Measurements from ENCODE around the gene PIEZO1.
A peak's percentile ranks its signal among the peaks of the same experiment; 100 is the strongest.

The PIEZO1 gene

DNA sequence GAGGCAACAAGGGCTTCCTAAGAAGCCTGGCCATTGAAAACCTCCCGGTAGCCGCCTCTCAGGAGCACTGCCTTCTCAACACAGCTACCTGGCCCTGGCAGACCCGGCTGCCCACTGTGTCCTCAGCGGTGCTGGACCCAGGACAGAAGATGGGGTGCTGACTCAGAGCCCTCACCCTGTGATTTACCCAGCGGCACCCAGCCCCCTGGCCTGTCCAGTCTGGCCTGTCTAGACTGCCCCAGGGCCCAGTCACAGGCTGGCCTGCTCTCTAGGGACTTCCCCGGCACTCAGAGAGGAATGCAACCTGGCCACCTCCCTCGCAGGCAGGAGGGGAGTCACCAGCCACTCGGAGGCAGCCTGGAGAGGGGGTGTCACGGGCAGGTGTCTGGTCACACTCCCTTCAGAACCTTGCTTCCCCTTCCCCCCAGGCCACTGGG lies 20.1 kb downstream of the PIEZO1 start:
- no peak for DNase-seq

DNA sequence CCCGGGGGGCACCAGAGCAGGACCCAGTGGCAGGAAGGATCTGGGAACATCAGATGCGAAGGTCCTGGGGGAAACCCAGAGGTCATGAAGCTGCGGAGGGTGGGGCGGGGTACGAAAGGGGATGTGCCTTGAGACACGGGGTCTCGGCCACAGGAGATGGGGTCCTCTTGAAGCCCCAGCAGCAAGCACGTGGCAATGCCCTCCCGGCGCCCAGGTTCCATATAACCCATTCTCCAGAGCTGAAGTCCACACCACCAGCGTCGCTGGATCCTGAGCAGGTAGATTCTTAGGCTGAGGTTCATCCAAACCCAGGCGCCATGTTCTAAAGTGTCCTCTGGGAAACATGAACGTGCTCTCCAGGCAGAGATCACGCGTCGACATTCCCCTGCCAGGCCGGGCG lies 20.9 kb downstream of the PIEZO1 start:
- DNase-seq = no peak

DNA sequence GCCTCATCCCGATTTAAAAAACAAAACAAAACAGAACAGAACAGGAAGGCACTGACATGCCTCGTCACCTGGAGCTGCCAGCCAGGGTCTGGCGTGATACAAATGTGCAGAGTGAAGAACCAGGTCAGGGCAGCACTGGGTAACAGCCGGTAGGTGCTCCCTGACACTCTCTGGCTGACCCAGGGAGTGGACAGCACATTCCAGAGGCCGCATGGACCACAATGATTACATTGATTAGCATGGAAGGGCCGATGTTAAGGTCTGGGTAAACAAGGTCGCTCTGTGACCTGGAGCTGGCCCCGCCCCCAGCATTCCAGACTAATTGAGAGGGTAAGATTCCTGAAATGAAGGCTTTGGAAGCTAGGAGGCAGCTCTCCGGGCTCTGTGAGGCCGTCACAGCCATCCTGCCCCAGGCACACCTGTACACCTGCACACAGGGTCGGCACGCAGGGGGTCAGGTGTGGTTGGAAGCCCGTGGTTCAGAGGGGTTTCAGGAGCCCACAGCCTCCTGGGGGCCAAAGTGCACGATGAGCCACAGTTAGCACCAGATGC lies 21.4 kb downstream of the PIEZO1 start:
- no peak for DNase-seq

DNA sequence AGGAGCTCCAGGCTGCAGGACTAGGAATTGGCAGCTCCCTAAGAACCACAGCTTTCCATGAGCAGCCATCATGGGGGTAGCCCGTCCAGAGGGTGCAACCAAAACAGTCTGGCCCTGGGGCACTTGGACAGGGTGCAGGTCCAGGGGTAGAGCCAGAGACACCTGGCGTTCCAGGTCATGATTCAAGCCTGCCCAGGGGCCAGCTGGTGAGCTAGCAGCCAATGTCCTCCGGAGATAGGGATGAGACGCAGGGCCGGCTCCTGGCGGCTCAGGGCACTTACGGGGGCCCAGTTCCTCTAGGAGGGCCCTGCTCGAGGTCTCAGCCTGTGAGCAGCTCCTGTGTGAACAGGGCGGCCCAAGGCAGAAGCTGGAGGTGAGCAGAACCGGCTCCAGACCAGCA lies 22.1 kb downstream of the PIEZO1 start:
- no peak for DNase-seq

DNA sequence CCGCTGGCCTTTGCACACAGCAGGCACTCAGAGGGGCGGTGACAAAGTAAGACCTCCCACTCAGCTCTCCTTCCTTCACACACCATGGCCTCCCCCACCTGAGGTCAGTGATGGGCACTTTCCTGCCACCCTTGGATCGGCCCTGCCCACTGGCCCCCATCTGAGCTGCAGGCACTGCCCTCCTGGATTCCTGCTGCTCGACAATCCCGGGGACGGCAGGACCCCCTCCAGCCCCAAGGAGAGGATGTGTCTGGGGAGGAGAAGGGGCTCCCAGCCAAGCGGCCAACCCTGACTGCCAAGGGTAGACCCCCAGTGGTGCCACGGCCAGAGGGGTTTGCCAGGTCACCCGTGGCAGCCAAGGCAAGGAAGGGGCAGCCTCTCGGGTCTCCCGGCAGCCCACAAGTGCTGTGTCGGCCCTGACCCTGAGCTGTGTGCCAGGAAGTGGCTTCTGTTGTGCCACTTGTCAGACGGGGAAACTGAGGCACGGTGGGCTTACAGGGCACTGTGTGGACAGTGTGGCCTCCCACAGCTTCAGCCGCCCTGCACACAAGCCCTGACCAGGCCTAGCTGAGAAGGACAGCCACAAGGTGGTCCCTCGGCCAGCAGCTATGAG lies 22.7 kb downstream of the PIEZO1 start:
- DNase-seq = no peak

DNA sequence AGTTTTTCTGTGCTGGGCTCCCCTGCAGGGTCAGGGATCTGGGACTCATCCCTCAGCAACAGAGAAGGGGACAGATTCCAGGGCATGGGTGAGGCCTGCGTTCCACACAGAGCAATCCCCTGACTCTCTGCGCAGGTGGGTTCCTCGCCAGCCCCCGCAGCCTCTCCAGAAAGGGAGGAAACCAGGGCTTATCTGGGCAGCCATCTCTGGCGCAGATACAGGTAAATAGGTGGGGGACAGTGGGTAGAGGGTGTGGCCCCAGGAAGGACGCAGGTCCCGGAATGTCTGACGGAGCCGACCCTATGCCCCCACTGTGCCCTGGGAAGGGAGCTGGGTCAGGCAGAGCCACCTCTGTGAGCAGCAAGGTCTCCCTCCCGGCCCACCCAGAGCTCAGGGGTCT lies 23.2 kb downstream of the PIEZO1 start:
- no peak for DNase-seq

DNA sequence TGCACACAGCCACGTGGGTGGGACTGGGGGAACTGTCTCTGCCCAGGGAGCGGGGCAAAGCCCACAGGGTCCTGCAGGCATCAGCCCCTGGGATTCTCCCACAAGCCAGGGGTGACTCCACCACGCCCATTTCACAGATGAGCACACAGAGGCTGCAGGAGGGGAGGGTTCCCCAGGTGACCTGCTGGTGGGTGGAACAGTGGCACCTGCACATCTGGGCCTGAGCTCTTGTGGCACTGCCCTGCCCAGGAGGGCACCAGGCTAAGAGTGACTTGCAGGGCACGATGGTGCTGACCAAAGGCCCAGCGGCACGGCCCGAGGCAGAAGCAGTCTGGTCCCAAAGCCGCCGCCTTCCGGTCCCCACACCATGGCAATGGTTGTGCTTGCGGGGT lies 23.9 kb downstream of the PIEZO1 start:
- no peak for DNase-seq

DNA sequence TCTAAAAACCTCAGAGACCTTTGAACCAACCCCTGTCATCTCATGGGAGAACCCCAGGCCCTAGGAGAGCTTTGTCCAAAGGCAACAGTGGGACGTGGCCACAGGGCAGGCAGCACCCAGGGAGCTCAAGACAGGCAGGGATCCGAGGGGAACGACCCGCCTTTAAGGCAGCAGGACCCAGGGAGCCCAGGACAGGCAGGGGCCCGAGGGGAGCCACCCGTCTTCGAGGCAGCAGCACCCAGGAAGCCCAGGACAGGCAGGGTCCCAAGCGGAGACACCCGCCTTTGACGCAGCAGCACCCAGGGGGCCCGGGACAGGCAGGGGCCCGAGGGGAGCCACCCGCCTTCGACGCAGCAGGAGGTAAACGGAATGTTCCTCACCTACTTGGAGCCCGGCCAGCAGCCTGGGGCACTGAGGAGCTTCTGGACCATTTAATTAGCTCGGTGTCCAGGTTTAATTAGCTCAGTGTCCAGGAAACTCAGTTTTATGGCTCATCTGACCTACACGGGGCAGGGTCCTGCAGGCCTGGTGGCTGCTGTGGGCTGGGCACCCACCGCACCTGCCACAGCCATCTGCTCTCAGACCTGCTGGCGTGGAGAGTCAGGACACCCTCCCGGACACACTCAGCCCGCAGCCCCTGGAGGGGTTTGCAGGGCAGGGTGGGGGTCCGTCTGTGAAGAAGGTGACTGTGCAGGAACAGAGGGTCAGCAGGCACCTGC lies 24.4 kb downstream of the PIEZO1 start:
- DNase-seq = no peak

DNA sequence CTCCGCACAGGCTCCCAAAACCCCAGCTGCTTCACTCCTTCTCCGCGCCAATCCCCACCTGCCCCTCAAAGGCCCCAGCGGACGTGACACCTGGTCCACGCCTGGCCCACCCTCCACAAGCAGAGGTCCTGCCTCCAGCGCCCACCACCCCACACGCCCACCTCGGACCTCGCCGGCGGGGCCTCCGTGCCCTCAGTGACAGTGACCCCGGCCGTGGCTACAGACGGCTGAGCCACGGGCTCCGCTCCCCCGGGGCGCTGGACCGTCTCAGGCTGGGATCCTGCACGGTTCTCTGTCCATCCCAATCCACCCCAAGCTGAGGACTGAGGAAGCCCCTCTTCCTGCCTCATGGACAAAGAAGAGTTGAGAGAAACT lies 25.1 kb downstream of the PIEZO1 start:
- no peak for DNase-seq

DNA sequence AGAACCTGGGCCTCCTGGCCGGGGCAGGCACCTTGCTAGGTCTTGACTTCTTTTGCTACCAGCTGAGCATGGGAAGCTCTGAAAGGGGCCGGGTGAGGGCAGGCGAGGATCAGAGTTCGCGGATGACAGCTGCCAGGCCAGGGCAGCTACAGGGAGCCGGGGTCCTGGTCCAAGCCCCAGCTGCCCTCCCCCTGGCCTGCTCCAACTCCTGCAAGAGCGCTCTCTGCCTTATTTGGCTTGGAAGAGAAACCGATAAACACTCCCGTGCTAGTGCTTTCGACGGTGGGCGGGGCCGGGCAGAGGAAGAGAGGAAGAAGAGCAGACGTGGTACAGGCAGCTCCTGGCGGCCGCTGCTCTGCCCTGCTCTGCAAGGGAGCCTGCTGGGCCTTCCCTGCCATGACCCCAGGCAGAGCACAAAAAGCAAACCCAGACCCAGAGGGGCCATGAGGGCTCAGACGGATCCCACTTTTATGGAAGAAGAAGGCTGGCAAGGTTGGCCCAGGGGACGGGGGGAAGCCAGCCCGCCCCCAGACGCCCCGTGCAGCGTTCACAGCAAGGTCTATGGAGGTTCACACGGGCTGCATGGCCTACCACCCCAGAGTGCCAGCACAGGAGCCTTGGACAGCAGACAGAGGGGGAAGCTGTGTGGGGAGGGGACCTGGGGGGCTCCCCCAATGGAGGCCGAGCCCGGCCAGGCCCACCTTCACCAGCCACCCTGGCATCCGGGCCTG lies 25.6 kb downstream of the PIEZO1 start:
- peak; percentile 38 to 56 for DNase-seq

DNA sequence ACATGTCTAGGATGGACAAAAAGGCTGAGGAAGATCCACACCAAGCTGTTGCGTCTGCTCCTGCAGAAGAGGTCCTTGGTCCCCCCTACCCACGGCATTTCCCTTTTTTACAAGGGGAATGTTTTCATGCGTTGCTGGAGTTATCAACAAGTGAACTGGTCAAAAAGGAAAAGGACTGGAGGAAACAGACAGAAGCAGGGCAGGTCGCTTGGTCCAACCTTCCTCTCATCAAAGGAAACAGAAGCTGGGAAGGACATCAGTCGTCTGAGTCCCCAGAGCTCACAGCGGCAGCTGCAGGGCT lies 26.1 kb downstream of the PIEZO1 start:
- no peak for DNase-seq

DNA sequence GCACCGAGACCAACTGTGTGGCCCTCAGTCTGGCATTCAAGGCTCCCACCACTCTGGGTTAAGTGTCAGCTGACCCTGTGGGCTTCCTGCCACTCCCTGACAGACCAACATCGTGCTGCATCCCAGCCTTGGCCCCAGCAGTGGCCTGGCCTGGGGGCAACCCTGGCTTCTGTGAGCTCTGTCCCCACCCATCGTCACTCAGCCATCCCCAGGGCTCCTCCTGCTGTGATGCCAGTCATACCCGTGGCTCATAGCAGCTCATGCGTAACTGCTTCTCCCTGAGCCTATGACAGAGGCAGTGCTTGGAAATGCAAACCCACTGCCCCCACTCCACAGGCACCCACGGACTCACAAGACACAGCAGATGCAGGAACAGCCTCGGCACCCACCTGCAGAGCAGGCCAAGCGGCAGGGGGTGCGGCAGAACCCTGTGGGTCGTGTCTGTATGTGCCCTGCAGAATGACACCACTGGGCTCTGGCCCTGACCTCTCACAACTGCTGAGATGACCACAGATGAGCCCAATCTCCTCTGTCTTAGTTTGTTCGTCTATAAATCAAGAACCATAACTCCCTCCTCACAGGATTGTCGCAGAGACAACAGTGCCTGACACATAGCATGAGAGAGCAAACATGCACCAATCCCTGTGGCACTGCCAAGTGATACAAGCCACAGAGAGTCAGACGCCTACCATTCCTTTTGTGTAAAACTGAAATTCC lies 26.6 kb downstream of the PIEZO1 start:
- no peak for DNase-seq

DNA sequence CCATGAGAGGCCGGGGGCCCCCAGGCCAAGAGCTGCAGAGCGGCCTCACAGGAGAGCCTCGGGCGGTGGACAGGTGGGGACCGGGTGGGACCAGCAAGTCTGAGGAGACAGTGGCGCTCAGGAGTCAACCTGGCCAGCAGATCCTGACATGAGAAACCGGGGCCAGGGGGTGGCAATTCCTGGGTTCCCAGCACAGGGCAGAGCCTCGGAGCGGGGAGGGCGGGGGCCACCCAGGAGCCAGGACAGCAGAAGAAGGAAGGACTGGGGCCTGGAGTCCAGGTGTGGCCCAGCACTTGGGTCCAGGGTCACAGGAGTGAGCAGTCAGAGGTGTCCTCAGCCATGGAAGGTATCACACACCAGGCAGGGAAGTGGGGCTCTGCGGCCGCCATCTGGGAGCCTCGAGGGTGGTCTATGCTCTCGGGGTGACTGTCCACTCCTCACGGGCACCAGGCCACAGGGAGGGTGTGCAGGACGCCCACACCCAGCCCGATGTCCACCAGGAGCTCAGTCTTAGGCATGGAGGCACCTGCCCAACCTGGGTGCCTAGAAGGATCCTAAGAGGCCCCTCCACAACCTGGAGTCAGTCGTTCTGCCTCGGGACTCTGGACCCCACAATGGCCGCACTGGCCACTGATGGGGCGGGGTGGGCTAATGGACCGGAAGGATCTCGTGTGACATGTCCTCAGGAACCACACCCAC lies 29.1 kb downstream of the PIEZO1 start:
- no peak for DNase-seq

DNA sequence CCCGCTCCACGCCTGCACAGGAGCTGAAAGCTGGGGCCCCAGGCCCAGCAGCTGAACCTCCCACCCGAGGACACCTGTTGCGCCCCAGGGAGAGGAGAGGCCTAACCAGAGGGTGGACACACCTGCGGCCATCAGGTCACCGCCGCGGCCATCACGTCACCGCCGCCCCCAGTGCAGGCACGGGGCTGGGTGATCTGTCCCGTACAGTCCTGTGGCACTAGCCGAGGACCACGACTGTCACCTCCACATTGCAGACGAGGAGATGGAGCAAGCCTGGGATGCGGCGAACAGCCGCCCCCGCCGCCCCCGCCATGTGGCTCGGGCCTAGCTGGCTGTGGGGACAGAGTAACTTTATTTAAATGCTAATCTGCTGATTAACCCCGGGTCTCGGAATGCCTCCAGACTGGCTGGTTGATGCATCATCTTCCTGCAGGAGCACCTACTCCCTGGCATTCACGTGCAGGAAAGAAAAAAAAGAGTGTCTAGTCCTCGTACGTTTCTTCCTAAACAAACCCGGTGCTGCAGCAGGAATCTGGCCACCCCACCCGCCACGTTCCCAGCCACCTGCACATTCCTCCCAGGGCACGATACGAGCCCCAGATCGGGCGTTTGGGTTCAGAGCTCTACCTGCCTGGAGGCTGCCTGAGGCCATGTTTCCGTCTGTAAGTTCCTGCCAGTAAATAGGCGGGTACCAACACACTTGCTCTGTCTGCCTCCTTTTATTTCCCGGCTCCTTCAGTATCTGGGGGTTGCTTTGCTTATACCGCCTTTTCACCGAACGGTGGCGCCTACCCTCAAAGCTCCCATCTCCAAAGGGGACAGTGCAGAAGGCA lies 29.9 kb downstream of the PIEZO1 start:
- DNase-seq = peak in 1 of 2 donors; percentile 23

DNA sequence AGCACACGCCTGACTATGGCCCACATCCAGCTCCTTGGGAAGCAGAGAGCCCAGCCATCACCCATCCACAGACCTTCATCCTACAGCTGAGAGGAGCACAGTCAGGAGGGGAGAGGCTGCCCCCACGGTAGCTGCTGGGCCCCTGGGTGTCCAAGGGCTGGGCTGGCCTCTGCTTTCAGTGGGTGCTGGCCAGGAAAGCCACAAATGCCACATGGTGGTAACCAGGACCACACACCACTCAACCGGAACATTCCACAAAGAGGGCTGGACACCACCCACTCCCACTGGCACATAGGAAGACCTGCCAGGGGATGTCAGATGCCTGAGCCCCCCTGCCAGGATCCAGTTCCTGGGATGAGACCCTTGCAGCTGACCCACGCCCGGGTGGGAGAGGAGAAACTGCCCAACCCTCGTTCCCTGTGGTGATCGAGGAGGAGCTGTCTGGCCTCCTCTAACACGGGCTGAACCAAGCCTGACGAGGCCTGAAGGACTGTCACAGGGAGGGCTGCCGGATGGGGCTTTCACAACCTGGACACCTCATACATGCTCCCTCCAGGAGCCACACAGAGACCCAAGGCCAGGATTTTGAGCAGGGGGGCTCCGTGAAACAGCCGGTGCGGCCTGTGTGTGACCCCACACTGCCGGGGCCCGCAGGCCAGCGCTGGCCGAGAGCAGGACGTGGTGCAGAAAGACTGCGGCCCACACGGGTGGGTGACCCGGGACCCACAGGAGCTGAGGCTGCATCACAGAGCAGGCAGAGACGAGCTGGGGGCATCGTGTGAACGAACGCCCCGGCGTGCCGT lies 30.7 kb downstream of the PIEZO1 start:
- DNase-seq = no peak

DNA sequence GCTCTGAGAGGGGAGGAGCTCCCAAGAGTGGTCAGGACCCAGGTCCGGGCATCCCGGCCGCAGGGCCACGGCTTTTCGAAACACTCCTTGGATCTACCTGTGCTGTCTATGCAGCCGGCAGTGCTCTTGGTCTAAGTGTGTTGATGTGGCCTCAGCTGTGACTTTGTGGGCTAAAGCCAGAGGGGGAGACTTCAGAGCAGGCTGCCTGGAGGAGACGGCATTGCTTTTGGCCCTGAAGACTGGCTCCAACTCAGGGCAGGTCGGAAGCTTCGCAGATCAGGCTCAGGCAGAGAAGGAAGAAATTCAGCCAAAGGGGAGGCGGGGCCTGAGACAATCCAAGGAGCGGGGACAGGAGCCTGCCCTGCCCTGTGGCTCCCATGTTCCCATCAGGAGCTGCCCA lies 31.4 kb downstream of the PIEZO1 start:
- DNase-seq = no peak

DNA sequence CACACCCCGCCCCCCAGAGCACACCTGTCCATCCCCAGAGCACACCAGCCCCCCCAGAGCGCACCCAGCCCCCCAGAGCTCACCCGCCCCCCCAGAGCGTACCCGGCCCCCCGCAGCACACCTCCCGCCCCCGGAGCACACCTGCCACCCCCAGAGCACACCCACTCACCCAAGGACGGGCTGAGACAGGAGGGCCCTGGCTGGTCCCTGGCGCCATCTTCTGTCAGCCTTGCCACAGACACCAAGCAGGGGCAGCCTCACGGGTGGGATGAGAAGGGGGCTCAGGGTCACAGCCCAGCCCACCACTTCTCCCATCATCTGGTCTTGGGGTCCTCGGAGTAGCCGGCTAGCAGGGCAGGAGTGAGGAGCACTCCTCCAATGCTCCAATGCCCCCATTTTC lies 31.8 kb downstream of the PIEZO1 start:
- DNase-seq = no peak

DNA sequence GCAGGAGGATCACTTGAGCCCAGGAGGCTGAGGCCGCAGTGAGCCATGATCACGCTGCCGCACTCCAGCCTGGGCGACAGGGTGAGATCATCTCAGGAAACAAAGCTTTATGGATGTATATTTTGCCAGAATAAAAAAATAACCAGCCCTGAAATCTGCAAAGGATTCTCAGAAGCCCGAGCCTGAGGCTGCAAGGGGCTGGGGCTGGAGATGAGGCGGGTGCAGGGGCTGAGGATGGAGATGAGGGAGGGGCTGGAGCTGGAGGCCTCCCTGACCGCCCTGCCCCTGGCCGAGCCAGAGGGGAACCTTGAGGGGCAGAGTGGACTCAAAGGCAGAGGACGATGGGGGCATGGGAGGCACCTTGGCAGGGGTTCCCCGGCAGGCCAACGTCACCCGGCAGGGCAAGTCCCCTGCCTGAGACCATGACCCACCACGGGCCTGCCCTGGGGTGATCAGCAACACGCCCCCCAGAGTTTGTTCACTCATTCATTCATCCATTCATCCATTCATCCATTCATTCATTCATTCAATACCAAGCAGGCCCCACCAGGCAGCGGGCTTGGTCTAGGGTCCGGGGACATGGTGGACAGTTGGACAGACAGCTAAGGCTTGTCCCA lies 32.5 kb downstream of the PIEZO1 start:
- DNase-seq = no peak

DNA sequence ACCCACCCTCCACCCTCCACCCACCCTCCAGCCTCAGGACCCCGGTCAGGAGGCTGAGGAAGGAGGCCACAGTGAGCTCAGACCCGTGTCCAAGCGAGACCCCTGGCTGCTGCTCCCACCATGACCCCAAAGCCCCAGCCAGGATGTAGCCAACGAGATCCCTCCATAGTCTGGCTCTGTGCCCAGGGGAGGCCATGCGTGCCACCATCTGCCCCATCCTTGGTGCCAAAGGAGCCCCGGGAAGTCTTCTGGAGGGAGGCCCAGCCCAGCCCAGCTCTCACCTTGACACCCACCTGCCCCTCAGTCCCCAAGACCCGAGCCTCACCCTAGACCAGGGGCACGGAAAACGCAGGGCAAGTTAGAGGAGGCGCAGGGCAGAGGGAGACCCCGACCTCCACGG lies 34.2 kb downstream of the PIEZO1 start:
- DNase-seq = no peak

DNA sequence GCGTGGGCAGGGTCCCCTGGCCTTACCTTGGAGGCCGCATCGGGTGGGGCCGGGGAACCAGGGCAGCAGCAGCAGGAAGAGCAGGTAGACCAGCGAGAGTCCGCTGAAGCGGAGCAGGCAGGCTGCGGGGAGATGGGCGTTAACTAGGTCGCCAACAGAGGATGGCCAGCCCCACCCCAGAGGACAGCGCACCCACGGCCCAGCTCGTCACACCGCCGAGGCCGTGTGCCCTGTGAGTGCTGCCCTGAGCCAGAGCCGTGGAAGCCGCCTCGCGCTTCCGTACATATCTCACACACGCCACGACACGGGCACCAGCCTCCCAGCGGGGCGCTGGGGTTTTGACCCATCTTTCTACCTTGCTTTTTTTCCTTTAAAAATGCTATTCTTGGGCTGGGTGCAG lies 35.7 kb downstream of the PIEZO1 start:
- DNase-seq = no peak

DNA sequence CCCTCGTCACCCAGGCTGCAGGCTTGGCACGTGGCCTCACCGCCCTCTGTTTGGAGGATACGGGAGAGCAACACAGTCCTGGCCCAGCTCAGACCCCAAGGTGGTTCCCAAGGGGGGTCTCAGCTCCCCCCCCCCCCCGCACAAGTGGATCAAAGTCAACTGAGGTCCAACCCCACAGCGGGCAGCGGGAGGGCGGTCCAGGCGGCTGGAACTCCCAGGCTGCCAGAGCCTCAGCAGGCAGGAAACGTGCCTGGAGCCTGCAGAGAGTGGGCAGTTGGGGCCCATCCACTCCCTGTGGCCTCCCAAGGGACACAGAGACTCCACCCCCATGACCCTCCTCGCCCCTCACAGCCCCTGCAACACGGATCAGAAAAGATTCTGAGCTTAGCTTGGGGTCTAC lies 36.7 kb downstream of the PIEZO1 start:
- DNase-seq = no peak
